NCI-H526 treated with DMSO at 0.1 percent for 48 hours (cell line): ENCODE data around the gene PEPD.

Experiments used
- DNase-seq: peaks from one replicate; lab custom pipeline; 2025; lab: John Stamatoyannopoulos, UW

Gene PEPD

GRCh38 chr19:33511346-33511745 is 10.2 kb downstream of the PEPD start:
- DNase-seq: no peak

DNA sequence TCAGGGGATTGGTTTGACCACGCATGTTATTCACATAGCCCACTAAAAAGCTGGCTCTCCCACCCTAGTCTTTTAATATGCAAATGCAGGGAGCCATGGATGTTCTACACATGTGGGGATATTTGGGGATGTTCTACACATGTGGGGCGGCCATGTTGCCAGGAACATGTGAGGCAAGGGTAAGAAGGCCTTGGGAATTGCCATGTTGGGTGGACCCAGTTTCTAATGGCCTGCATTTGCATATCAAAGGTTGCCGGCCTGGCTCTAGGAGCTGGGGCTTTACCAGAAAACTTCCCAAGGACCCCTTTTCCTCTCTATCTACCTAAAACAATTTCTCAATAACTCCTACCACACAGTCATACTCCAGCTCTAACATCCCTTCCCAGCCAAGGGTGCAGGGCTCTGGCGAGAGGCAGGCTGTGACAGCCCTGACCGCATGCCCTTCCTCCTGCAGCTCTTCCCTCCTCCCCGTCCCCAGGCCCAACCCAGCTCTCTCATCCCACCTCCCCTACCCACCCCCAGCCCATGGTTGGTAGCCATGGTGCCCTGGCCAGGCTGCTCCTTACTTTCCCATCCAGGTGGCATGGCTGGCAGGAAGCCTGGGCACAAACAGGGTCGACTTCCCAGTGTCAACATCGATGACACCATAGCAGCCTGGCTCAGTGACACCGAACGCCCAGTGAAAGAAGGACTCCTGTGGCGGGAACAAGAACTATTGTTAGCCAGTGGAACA is 11.0 kb downstream of the PEPD start:
- DNase-seq: no peak

DNA sequence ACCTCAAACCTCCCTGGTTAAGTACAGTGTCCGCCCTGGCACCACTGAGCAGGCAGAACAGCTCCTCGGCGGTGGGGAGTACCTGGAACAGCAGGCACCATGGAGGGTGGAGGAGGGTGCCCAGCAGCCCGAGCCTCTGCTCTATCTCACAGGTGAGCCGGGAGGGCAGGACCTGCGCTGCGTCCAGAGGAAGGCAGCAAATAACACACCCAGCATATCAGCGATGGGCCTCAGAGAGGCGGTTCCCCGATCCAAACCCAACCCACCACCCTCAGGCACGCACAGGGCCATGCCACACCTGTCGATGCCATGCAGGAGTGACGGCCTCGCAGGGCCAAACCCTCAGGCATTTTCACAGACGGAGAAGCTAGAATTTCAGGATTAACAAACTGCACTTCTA is 11.8 kb downstream of the PEPD start:
- DNase-seq: no peak

DNA sequence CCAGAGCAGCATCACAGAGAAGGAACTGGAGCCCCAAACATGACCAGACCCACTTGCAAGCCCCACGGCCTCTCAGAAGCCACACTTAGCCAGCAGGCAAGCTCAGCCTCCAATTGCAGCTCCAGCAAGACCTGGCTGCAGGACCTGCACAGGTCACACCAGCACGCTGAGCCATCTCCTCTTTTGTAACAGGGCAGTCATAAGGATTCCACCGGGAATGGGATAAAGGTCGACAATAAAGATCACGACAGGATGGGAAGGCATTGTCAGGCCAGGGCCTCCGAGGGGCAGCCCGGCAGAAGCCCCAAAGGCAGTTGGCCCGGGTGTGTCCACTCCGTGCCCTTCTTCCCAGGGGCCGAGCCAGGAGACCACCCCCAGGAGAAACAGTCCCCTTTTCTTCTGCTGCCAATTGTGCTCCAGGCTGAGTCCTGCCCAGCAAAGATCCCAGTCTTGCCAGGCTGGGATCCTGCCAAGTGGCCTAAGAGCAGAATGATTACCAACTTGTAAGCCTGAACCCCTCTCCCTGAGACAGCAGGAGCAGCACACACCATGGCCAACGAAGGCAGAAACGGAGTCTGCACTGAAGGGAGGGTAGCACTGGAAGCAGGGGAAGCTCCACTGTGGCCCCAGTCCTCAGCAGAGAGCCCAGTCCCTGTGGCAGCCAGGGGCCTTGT is 12.5 kb downstream of the PEPD start:
- no peak for DNase-seq

GRCh38 chr19:33508431-33508830 is 13.2 kb downstream of the PEPD start:
- DNase-seq: no peak

GRCh38 chr19:33508009-33508408 is 13.6 kb downstream of the PEPD start:
- DNase-seq: no peak

DNA sequence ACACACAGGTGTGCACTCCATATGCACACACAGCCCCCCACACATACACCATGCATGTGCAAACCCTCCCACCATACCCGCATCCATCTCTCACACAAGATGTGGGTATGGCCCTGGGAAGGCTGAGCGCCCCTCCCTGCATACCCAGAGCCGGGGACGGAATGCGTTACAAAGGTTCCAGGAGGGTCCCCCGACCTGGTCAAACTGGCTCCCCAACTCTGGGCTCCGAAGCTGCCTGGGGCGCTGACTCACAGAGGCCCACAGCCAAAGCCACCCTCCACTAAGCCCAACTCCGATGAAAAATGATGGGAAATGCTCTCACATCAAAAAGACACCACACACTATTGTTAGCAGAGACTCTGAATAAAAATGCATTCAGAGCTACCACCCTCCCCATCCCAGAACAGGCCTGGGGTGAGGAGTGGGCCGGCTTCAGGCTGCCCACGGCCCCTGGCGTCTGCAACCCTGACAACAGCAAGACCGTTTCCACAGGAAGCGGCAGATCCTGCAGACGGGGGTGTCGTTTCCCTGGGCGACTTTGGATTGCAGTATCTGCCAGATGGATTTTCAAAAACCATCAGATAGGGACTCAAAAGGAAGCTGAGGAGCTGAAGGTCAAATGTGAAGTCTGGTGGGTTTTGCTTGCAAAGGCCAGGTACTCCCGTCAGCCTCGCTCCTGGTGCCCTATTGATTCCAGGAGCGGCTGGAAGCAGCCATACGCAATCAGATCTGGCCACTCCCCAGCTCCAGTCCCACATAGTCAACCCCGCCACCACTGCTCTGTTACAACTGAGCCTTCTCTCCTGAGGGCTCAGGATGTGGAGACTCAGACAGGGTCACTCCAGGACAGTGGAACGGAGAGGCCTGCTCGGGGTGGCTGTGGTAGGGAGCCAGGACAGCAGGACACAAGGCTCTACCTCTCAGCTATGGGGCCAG is 14.3 kb downstream of the PEPD start:
- no peak for DNase-seq

- DNase-seq: no peak
Measured at GRCh38 chr19:33506498-33506897, 15.1 kb downstream of the PEPD start.

DNA sequence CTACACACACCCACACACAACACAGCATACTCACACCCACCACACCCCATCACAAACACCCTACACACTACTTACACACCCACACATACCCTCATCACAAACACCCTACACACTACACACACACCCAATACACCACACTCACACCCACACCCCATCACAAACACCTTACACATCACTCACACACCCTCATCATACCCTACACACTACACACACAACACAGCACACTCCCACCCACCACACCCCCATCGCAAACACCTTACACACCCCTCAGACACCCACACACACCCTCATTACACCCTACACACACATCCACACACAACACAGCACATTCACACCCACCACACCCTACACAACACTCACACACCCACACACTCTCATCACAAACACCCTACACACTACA is 15.8 kb downstream of the PEPD start:
- no peak for DNase-seq

DNA sequence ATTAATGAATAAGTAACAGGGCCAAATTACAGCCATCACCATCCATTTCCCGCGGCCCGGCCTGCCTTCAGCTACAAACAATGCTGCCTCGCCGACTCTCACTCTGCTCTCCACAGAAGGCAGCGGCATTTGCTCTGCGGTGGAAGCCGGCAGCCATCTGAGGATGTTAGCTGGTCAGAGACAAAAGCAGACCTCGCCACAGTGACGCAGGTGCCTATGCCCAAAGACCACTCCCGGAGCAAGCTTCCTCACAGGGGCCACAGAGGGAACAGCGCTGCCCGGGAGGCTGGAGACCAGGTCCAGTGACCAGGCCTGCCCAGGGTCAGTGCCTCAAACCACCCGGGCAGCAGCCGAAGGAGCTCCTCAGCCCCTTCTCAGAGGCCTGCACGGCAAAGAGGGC is 16.4 kb downstream of the PEPD start:
- no peak for DNase-seq

DNA sequence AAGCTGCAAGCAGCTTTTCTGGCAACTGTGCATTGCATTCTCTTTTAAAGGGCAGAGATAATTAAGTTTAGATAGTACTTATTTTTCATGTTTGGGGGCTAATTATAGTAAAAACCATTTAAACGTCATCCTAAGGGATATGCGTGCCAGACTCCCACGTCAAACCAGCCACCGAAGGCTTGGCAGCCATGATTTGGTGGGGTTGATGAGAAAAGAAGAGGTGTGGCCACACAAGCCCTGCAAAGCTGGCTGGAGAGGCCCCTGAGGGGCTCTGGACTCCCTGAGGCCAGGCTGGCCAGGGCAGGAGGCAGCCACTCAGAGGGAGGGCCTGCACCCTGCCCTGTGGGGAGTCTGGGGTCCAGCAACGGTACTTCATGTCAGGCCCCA is 17.5 kb downstream of the PEPD start:
- no peak for DNase-seq

DNA sequence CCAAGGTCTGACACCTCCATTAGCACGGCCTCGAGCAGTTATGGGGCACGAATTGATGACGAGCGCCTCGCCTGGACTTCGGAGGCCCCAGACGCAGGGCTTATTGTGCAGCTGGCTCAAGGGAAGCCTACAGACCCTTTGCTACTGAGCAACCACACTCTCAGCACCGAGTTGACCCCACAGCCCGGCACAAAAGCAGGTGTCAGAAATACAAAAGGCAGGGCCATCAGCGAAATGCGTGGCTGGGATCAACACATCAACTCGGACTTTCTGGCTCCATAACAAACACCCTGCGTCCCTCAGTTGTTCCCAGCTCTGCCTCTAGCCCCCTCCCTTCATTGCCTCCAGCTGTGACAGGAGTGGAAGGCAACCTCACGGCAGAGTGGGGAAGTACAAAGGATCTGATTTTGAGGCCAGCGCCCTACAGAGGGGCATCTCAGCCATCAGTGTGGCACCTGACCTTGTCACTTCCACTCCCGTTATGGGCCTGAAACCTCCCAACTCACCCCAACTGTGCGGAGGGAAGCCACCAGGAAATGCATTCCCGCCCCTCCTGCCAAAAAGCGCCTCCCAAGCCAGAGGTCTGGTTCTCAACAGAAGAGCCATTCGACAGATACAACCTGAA is 18.0 kb downstream of the PEPD start:
- DNase-seq: no peak

DNA sequence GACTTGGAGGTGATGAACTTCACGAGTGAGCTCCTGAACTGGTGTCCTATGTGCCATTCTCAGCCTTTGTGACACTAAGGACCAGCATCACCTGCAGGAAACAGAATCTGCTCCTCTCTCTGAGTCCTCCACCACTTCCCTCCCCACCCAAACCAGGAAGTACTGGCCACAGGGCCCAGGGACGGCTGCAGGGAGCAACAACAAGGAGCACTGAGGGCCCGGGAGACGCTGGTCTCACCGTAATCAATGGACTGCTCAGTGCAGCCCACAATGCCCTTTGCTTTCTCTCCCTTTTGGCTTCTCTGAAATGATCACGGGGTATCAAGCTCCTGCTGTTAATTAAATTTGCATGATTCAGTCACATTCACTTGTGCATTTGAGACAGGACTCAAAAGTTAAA is 18.6 kb downstream of the PEPD start:
- DNase-seq: no peak

DNA sequence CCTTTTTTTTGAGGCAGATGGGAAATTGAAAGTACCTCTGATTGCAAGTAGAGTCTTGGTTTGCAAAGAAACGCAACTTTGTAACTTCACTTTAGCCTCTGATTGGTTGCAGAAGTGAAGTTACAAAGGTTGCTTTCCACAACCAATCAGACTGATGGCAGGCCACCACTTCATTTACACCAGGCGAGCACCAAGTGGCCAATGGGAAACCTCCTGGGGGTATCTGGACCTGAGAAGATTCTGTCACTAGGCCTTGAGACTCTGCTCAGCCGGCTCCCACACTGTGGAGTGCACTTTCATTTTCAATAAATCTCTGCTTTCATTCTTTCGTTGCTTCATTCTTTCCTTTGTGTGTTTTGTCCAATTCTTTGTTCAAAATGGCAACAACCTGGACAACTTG is 19.1 kb downstream of the PEPD start:
- no peak for DNase-seq

DNA sequence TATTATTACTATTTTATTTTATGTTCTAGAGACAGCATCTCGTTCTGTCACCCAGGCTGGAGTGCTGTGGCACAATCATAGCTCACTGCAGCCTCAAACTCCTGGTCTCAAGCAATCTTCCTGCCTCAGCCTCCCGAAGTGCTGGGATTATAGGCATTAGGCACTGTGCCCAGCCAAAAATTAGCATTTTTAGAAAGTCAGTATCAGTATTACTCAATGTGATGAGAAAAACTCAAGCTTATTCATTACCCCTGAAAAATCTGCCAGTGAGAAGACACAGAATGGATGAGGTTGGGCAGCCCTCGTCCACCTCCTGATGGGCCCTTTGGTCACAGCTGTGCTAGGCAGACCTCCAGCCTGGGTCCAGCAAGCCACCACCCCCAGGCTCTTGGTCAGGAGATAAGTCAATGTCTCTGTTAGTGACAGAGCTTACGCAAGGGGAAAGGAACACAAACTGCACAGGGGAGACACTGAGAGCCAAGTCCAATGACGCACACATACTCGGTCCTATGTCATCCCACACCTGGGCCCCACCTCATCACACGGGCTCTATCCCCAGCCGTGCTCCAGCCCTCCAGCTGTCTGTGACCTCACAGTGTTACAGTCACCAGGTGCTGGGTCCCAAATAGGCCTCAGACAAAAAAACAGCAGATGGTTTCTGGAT is 19.8 kb downstream of the PEPD start:
- DNase-seq: no peak

DNA sequence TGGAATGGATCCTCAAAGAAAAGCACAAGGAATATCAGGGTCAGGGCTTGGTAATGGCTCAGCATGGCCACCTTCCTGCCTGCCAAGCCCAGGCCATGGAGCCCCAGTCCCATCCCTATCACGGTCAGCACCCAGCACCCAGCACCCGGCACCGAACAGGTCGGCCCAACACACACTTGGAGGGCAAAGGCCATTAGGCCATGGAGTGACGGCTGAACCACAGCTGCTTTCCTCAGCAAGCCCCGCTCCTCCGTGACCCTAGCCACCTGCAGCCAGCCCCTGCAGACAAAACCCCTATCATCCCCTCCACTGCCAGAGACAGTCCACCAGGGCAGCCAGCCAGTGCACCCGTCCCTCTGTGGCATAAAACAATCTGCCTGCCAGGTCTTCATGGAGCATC is 20.6 kb downstream of the PEPD start:
- no peak for DNase-seq

DNA sequence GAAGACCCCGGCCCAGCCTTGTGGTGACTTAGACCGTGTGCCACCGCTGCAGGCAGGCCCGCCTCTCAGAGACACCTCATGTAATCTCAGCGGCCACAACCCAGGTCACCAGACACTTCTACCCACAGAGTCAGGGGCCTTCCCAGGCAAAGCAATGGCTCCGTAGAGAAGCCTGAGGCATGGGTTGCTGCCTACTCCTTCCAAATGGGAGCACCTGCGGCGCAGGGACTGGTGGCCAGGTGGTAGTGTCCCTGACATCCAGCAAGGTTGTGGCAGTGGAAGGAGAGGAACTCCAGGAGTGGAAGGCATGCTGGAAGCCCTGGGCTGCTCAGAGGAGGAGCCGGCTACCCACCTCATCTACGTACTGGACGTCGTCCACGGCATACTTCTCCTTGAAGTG is 21.0 kb downstream of the PEPD start:
- no peak for DNase-seq

- no peak for DNase-seq
Measured at GRCh38 chr19:33499671-33500506, 21.7 kb downstream of the PEPD start.

DNA sequence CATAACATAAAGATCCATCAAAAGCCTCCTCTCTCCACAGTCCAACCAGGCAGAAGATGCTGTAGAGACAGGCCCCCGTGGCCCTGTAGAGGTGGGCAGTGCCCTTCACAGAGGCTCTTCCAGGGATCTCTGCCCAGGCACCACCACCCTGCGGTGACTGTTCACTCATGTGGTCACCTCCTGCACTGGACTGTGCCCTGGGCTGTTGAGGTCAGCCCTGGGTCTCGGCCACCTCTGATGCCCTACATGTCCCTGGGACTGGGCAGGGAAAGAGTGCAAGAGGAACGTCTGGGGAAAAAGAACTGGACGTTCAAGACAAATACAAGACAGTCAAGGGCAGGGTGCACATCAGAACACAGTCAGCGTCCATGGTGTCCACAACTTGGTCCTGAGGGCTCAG is 22.3 kb downstream of the PEPD start:
- no peak for DNase-seq

DNA sequence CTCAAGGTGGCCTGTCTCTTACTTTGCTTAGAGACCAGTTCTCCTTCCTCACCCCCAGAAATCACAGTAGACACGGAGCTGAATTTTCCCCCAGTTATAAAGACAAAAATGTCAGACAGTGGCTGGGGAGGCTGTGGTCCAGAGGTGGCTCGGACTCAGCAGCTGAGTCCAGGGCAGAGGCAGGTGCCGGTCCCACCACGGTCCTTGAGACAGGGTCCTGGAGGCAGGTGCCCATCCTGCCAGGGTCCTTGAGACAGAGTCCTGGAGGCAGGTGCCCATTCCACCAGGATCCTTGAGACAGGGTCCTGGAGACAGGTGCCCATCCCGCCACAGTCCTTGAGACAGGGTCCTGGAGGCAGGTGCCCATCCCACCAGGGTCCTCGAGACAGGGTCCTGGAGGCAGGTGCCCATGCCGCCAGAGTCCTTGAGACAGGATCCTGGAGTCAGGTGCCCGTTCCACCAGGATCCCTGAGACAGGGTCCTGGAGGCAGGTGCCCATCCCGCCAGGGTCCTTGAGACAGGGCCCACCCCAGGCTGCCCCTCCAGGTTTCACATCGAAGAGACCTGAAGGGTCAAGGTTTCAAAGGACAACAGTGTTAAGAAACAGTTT is 23.1 kb downstream of the PEPD start:
- no peak for DNase-seq

DNA sequence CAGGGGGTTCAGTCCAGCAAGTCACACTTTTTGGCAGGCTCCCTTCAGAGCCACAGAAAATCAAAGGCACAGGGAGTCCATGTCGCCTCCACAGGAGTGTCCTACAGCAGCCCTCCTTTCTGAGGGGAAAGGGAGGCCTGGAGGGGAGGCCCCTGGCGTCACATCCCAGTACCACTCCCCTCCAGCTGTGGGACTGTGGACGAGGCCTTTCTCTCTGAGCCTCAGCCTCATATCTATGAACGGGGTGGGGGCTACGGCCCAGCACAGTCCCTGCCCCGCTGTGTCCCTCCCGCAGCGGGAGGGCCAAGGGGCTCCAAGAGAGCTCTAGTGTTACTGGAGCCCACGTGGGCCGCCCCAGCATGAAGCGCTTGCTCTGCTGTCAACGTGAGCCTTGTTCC is 23.8 kb downstream of the PEPD start:
- DNase-seq: no peak
